Spleen (tissue), 7 donors: ENCODE results near the gene ELL3.

Experiments used
- CTCF ChIP-seq, 11 experiments: fragments of 200-600 bp in 7 of 11; fragments of 450-650 bp in 4 of 11; sonication (generic) in 4 of 11; IDR thresholded peaks in 8 of 11; conservative IDR thresholded peaks in 3 of 11; 1 replicate in 7 of 11; 2 replicates in 4 of 11; pipeline versions ENCODE4 v1.4.0 to v1.8.0; 2016 to 2021; ENCODE audit warnings: antibody characterized with exemption in 11 of 11, inconsistent platforms in 4 of 11, mild to moderate bottlenecking in 1 of 11
- POLR2A ChIP-seq, 3 donors: fragments of 450-650 bp; IDR thresholded peaks; one replicate each; pipeline ENCODE4 v1.5.1; 2017; ENCODE audit warnings: antibody characterized with exemption in 3 of 3, mild to moderate bottlenecking in 1 of 3
- donor health status: DM: no; HTN: no; CAD: no; lungs with moderate emphysema.
- donor health status: DM: no; HTN: no; CAD: no.
- donor health status: DM: no; HTN: no; CAD: no.

GRCh38 chr15:43777267-43777914 lies 625 bp upstream of the ELL3 start:
- TF ChIP-seq CTCF (IDR thresholded peaks at IDR 0.05 in 8 of 11, conservative IDR thresholded peaks at IDR 0.05 in 3 of 11) (peak; percentile 50 to 81 (median 77)), POLR2A (IDR thresholded peaks at IDR 0.05) (no peak)
